CD4-positive, alpha-beta T cell treated with Interleukin-15 for 1 hour (primary cell): ENCODE measurements around the gene AFDN.
A peak's percentile ranks its signal among the peaks of the same experiment; 100 is the strongest.

Experiments used
- DNase-seq: peaks from one replicate; pipeline ENCODE4 v3.0.0-alpha.2; 2020

AFDN gene

DNA sequence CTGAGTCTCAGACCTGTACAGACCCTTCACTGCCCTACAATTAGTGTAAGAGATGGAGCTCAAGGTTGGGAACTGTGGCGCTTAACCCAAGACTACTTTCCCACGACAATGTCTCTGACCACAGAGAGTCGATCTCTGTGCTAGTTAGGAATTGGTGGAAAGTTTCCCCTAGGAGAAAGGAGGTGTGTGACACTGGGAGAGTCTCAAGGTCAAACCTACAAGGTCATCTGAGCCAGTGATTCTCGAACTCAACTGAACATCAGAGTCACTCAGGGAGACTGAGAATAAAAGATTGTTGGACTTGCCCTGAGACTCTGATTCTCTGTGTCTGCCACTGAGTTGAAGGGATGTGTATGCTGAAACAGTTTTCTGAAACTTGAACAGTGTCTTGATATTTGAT is 9.7 kb upstream of the AFDN start:
- no peak for DNase-seq

DNA sequence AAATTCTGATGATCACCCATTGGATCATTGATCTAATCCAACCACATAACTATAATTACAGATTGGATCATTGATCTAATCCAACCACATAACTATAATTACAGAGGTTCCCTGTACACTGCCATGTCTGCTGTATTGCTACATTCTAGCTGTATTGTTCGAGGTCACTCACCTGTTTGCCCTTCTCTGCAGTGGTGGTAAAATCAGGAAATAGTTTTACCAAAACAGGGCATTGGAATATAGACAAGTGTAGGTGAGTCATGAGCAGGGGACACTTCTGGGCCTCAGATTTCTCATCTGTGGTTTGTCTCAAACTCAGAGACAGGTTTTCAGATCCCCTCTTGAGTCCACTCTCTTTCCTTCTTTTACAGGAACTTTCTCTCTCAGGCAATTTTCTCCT is 9.0 kb upstream of the AFDN start:
- DNase-seq = no peak

DNA sequence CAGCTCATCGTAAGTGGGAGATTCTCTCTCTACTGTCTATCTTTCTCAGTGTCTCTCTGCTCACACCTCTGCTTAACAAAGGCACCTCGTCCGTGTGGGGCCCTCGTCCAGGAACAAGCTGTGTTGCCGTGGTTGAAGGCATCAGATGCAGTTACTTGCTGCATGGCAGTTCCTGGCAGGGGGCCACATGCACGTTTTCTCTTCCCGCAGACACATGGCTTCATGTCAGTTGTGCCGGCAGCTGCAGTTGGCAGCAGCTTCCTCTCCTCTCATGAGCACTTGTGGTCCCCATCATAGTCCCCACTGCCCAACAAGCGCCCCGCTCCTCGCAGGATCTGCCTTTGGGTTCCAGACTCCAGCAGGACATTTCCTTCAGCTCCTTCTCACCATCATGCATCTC is 7.1 kb upstream of the AFDN start:
- no peak for DNase-seq

DNA sequence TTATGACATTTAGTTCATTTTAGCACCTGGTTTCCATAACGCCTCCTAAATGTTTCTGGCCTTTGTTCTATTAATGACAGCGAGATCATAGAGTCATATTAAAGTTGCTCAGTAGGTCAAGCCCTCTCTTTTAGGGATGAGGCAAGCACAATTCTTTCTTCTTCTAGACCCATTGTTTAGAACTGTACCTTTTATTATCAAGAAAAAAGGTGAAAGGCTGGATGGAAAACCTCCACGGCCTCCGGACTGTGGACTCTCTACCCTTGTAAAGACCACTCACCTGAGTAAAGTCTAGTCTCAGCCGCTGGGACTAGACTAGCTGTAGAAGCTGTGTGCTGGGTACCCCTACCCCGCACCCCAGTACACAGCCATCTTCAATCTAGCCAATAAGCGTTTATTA is 6.0 kb upstream of the AFDN start:
- no peak for DNase-seq

DNA sequence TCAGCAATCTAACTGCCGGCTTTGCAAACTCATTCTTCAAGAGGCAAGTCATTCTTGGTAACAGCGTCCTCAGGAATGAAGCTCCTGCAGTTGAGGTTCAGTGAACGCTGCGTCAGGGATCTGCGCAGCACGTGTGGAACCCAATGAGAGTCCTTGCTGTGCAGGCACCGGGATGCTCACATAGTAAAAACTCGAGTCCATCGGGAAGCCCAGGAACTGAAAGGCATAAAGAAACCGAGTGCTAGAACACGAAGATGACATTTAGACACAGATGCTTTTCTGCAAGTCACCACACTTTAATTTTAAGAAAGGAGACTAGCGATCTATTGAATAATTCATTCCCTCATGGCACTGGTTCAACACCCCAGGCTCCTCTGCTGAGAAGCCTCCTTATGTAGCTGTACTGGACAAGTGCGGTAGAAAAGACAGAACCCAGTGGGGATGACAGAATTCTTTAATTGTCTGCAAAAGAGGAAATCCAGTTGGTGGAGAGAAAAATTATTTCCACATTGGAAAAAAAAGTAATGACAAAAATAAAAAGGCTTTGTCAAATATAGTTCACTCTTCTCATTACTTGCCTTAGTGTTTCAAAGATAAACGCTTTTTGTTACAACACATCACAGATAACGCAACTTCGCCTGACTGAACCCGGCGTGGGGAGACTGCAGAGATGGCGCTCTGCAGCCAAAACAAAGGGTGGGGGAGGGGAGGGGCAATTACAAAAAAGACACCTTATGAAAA is 1.9 kb upstream of the AFDN start:
- no peak for DNase-seq

DNA sequence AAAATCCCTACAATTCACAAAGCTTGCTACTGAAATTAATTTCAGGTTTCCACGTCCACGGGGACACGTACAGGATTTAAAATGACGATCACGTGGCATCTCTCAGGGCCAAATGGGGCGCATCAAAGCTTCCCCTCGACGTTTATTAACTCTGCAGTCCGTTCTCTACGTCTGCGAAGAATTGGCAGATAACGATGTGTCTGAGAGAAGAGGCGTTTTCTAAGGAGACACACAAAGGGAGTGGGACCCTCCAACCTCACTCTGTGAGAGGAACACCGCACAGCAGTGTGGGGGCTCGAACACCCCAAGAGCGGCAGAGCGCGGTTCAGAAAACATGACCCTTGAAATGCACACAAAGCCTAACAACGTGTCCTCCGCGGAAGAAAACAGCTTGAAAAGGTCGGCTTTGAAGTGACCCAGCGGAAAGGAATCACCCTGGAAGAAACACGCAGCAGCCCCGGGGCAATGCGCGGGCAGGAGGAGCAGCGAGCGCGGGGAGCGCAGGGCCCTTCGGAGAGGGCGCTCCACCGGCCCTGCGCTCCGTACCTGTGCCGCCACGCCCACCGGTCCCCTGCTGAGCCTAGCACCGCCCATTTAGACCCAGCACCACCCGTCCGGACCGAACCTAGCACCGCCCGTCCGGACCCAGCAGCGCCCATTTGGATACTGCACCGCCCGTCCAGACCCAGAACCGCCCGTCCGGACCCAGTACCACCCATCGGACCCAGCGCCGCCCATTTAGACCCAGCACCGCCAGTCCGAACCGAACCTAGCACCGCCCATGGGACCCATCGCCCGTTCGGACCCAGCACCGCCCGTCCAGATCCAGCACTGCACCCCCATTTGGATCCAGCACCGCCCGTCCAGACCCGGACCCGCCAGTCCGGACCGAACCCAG is 1.1 kb upstream of the AFDN start:
- DNase-seq = no peak

DNA sequence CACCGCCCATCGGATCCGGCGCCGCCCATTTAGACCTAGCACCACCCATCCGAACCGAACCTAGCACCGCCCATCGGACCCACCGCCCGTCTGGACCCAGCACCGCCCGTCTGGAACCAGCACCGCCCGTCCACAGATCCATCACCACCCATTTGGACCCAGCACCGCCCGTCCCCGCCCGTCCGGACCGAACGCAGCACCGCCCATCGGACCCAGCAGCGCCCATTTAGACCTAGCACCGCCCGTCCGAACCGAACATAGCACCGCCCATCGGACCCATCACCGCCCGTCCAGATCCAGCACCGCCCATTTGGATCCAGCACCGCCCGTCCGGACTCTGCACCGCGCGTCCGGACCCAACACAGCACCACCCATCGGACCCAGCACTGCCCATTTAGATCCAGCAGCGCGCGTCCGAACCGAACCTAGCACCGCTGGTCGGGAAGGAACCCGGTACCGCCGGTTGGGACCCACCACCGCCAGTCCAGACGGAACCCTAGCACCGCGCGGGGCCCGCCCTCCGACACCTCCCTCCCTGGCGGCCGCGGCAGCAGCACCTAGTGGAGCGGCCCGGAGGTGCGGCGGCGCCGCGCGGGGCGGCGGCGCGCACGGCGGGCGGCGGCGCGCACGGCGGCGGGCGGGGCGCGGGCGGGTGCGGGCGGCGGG is 348 bp upstream of the AFDN start:
- DNase-seq = peak; percentile 55

DNA sequence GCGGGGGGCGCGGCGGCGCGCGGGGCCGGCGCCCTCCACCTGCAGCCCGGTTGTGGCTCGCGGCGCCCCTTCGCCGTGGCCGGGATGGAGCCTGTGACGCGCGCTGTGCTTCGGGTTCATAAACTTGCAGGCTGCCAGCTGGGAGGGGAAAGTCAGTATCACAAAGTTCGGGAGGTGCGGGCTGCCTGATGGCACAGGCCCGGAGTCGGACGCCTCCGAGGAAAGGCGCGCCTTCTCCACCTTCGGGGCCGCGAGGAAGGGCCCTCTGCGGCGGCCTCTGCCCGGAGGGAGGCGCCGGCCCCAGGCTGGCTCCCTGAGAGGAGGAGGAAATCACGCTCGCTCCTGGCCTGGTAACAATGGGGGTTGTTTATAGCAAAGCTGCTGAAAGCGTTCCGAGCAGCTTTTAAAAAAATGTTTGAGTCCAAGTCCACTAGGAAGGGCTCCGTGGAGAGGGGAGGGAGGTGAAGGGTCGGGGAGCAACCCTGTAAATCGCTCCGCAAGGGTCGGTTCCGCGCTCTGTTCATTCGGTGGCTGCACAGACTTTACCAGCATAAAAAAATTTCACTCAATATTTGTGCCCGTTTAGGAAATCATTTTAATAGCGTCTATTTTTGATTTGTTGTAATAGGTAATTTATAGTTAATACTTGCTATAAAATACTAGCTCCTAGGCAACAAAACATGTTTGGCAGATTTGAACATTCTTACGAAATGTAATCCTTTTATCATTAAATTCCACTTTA is 1.0 kb downstream of the AFDN start:
- DNase-seq = no peak

DNA sequence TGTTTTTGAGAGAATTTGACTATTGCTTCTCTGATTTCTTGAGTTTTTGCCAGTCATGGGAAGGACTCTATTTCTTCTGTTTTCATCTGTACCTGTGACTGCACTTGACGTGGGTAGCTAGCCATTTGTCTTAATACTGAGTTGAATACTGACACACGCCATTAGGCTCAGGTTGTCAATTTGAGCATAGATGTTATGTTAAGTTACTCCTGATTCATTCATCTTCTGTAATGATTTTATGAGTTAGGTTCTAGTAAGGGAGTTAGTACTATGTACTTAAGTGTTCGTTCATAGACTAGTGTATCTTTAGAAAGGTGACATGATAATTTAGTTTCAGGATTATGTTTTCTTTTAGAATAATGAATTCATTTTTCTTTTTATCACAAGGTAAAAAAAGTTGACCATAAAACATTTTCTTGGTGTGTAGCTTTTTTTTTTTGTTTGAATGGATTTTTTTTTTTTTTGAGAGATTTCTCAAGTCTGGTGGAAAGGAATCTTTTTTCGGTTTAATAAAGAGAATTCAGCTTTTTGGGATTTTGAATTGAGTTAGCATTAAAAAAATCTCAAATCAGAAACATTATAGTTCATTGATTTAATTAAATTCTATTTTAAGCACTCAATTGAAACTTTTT is 1.7 kb downstream of the AFDN start:
- no peak for DNase-seq

DNA sequence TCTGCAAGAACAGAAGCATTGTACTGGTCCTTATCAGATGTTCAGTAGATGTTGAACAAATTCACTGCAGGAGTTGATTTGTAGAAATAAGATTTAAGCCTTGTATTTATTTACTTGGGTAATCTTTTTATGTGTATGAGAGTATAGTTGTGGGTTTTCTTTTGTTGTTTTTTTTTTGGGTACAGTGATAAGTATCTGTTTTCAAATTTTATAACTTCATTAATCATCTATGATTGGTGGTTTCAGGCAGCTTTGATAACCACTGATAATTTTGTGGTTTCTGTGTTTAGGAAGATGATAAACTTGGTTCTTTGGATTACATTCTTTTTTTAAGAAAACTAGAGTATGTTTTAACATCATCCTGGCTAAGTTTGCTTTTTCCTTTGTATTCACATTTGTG is 2.8 kb downstream of the AFDN start:
- DNase-seq = no peak

DNA sequence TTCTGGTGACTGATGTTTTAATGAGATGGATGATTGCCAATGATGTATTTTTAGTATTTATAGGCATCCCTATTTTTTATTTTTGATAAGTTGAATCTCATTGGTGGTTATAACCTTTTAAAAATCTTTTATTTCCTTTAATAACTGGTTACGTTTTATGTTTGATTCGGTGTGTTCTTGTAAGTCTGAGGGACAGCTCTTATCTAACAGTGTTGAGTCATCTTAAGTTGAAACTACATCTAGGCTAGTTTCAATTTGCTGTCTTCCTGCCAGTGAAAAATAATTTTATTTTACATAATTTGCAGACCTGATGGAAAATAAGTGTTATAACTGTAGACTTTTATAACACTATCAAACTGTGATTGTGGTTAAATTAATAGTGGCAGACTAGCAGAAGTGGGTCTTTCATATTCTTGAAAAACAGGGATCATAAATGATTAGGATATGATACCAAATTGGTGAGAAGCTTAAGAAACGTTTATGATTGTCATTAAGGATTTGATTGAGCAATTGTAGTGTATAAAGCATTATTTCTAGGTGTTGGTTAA is 4.6 kb downstream of the AFDN start:
- DNase-seq = no peak

DNA sequence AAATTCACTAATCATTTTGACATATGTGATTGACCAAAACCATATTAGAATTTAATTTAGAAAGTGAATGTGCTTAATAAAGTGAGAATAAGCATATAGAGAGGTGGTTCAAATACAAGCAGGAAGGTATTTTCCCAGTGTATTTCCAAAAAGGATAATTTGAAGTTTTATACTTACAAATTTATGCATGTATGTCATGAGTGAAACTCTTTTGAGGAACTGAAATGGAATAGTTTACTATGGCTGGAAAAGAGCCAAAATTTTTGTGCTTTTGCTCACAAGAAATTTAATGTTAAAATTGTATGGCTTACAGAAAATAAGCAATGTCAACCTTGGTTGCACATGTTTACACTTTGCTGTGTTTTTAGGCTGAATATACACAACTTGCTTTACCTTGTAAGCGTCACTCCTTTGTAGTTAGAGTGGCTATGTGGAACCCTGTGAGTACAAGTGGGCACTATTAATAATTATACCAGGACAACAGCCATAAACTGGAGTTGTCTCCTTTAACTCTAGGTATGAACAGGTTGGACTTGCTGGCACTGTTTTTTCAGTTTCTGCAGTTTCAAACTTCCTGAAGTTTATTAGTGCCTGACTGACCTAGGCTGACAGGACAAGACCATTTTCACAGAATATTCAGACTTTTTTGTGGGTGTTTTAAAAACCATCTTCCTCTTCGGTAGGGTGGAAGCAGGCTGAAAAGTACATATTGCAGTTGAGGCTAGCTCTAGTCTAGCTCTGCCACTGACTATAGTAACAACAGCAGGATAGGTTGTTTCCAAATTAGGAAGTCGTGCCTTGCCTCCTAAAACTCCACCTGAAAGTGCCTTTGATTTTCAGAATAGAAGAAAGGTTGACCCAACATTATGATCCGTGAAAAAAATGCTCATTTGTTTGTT is 6.0 kb downstream of the AFDN start:
- DNase-seq = no peak

DNA sequence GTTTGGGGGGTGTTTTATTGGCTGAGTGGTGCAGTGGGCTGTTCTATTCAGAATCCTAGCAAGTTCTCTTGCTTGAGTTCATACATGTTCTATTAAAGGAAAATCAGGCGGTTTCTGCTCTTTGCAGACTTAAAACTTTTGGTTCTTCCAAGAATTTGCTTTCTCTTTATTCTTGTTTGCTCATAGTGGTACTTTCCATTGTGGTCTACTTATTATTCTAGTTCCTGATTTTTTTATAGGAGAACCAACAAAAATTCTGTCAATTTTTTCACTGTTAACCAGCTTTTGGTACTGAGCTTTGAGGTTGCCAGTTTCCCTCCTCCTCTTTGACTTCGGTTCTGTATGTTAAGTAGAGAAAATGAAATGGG is 6.7 kb downstream of the AFDN start:
- DNase-seq = no peak

DNA sequence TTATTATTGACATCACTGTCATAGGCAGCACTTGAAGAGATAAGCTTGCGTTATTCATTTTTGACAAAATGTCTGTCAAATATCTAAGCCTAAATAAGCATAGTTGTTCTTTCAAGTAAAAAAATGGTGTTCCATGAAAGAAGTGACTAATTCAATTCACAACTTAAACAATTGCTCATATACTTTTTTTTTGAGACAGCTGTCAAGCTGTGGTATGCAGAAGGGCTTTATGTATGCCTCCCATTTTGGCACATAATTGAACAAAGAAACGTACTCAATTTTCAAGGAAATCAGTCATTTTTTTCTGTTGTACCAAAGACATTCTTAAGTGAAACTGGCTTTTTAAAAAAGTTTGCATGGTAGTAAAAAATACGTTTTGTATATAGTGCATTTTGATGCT is 8.5 kb downstream of the AFDN start:
- DNase-seq = no peak

DNA sequence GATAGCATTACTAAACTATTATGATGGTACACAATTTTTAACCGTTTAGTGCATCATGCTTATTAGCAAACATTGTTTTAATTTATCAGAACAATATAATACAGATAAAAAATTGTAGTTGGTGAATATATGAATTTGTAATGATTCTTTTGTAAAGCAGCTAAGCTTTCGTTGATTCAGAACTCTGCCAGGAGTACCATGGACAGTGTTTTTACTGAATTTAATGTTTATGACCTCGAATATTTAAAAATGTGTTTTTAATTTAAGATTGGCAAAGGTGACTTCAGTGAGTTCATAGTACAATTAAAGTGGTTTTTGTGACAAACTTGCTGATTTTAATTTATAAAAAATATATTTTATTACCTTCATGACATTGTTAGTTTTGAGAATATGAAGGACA is 10.0 kb downstream of the AFDN start:
- no peak for DNase-seq

DNA sequence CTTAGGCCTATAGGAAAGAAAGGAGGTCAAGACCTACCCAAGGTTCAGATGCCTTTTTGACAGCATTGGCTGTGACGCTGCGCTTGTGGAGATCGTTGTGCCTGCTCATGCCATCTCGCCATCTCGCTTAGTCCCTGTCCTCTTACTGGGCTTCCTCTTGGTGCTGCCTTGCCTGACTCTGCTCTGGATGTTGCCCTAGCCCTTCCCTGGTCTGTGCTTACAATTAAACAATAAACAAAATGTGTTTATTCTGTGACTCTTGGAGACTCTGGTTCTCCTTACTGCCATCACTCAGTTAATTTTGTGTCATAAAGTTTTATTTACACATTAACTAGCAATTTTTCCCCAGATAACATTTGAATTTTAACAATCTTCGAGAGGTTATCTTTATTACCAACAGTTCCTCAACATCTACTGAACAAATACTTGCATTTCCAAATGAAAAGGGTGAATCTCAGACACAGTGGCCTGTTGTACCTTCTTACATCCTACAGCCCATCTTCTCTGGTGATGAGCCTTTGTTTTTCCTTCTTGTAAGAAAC is 11.6 kb downstream of the AFDN start:
- no peak for DNase-seq

DNA sequence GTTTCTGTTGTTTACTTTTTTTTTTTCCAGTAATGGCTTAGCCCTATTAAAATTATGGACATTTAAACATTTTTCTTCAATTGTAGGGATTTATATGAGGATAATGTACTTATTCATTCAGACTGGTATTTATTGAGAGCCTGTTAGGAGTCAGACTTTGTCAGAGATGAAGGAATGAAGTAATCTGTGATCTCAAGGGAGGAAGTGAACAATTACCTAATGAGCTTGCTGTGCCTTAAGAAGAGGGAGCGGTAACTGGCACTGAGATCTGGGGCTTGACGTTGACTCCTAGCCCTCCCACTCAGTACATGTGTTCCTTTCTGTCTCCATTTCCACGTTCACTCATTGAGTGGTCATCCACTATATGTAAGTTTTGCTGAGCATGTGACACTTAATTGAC is 12.6 kb downstream of the AFDN start:
- DNase-seq = no peak

DNA sequence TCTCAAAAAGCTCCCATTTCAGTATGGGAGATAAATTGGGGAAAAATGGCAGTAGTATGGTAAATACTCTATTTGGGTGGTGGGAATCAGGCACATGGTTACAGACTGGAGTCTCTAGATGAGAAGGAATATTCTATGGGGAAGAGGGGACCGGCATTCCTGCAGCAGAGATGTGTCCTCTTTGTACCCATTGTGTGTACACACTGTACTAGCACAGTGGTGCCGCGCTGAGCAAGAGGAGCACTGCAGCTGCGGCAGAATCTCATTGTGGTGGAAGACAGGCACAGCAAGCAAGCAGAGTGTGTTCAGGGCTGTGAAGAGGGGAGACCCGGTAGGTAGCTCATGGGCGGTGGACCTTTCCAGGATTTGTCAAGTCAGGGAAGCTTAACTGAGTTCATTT is 13.0 kb downstream of the AFDN start:
- DNase-seq = no peak

DNA sequence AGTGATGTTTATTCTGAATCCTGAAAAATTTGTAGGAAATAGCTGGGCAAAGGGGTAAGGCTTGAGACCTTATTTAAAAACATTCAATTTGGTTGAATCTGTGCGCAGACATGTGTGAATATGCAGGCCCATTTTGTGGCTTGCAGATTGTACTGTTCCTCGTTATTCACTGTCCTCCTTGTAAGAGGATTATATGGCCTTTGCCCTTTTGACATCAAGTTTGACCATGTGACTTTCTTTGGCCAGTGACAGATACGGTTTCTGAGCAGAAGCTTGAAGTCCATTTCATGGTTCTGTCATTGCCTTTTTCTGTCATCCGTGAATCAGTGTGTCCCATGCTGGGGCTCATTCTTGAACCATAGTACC is 13.4 kb downstream of the AFDN start:
- no peak for DNase-seq

DNA sequence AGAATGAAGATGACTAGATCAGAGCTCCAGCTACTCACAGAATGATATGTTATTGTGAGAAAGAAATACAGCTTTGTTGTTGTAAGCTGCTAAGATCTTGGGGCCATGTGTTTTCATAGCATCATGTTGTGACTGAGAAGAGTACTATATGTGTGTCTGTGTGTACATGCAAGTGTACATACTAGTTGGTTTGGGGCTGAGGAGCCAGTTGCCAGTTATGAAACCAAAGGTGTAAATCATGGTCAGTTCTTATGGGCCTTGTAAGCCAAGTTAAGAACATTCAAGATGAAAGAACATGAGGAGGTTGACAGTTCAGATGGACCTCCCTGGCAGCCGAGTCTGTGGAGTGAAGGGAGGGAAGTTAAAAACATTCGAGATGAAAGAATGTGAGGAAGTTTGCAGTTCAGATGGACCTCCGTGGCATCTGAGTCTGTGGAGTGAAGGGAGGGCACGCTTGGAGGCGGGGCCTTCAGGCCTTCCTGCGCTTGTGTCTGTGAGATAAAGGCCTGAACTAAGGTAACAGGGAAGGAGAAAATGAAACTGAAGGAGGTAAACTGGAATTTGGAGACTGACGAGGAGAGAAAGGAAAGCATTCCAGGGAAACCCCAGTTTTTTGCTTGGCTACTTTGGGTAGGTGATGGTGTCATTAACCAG is 13.9 kb downstream of the AFDN start:
- no peak for DNase-seq

DNA sequence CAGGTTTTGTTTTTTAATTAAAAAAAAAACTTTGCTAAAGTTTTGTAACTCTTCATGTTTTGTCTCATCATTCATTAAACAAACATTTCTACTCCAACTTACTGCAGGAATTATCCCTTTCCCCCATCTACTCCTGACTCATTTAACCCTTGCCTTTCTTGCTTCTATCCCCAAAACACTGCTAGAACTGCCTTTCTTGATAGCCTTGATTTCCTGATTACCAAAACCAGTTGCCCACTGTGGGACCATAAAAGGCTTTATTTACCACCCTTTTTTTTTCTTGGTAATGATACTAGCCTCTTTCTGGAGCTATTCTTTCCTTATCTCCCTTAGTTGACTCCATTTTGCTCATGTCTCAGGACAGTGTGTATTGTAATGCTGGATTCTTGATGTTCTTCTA is 15.3 kb downstream of the AFDN start:
- DNase-seq = no peak
